GM18520 (cell line): Measurements from ENCODE around the gene FYB1.
A peak's percentile ranks its signal among the peaks of the same experiment; 100 is the strongest.
"Not testable (repeated sequence)": the region's sequence is repeated elsewhere in the genome, so short reads cannot be mapped to it uniquely, and the experiment has no call there.

Source experiments
- ATAC-seq: cut with Tn5 transposase; IDR thresholded peaks from one replicate; pipeline ENCODE4 v1.9.1; 2021; ENCODE audit not compliant: unreplicated experiment

FYB1 gene

GRCh38 chr5:39231705-39232525 is 12.6 kb upstream of the FYB1 start:
- ATAC-seq: no peak

GRCh38 chr5:39228596-39228995 is 9.2 kb upstream of the FYB1 start:
- ATAC-seq: no peak

GRCh38 chr5:39226558-39226957 is 7.2 kb upstream of the FYB1 start:
- ATAC-seq: no peak

GRCh38 chr5:39226100-39226451 is 6.7 kb upstream of the FYB1 start:
- no peak for ATAC-seq

GRCh38 chr5:39225405-39226099 is 6.2 kb upstream of the FYB1 start:
- no peak for ATAC-seq

- no peak for ATAC-seq
Observed at GRCh38 chr5:39224196-39224761, 4.9 kb upstream of the FYB1 start.

- no peak for ATAC-seq
Observed at GRCh38 chr5:39223565-39224156, 4.3 kb upstream of the FYB1 start.

- ATAC-seq: not testable (repeated sequence)
Observed at GRCh38 chr5:39221671-39222070, 2.3 kb upstream of the FYB1 start.

GRCh38 chr5:39220280-39221030 is 1.1 kb upstream of the FYB1 start:
- ATAC-seq: no peak

- no peak for ATAC-seq
Observed at GRCh38 chr5:39218482-39219402, 621 bp downstream of the FYB1 start.

GRCh38 chr5:39217365-39218281 is 1.7 kb downstream of the FYB1 start:
- ATAC-seq: peak; percentile 66

- ATAC-seq: no peak
Observed at GRCh38 chr5:39216631-39217030, 2.7 kb downstream of the FYB1 start.

- ATAC-seq: no peak
Observed at GRCh38 chr5:39215857-39216256, 3.5 kb downstream of the FYB1 start.

- ATAC-seq: no peak
Observed at GRCh38 chr5:39214912-39215709, 4.3 kb downstream of the FYB1 start.

GRCh38 chr5:39213447-39214207 is 5.7 kb downstream of the FYB1 start:
- ATAC-seq: no peak

GRCh38 chr5:39211773-39212172 is 7.6 kb downstream of the FYB1 start:
- no peak for ATAC-seq

GRCh38 chr5:39209924-39210323 is 9.4 kb downstream of the FYB1 start:
- ATAC-seq: no peak
